ENCODE data around the gene KCNE4.

GRCh38 chr2:223090039-223090438 is 38.0 kb downstream of the KCNE4 start:
- TF ChIP-seq CTCF (conservative IDR thresholded peaks at IDR 0.05) = no peak
- TF ChIP-seq ZFX (IDR thresholded peaks at IDR 0.05) = no peak

All from C4-2B (cell line).